ENCODE results near the gene KRTAP4-2. TPM values are rescaled to one million over a fixed set of nuclear protein-coding genes. Genes with fewer than 3 reads are reported as not detected.

Gene KRTAP4-2
- total and polyA plus RNA-seq, 9 of the 15 experiments (the other 6 are each of a cell fraction or from before 2014, with no cell fraction given) = not detected

DNA sequence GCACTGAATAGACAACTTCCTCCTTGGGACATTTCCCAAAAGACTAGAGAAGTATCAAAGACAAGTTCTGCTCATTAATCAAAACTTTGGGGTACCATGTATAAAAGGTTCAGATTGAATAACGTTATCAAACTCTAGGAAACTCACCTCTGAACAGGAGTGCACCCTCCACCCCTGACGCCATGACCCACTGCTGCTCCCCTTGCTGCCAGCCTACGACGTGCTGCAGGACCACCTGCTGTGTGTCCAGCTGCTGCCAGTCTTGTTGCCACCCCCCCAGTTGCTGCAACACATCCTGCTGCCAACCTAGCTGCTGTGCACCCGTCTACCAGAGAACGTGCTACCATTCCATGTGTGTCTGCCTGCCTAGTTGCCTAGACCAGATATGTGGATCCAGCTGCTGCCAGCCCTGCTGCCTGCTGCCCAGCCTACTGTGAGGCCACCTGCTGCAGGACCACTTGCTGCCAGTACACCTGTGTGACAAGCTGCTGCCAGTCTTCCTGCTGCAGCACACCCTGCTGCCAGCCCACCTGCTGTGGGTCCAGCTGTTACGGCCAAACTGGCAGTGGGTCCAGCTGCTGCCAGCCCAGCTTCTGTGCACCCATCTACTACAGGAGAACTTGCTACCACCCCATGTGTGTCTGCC, 34.6 kb upstream of the KRTAP4-2 start (continued):
- TF ChIP-seq, protein P1, sequence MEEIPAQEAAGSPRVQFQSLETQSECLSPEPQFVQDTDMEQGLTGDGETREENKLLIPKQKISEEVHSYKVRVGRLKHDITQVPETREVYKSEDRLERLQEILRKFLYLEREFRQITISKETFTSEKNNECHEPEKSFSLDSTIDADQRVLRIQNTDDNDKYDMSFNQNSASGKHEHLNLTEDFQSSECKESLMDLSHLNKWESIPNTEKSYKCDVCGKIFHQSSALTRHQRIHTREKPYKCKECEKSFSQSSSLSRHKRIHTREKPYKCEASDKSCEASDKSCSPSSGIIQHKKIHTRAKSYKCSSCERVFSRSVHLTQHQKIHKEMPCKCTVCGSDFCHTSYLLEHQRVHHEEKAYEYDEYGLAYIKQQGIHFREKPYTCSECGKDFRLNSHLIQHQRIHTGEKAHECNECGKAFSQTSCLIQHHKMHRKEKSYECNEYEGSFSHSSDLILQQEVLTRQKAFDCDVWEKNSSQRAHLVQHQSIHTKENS (CRISPR knock-in tag; IDR thresholded peaks at IDR 0.05) = no peak
- TF ChIP-seq SAFB (IDR thresholded peaks at IDR 0.05; ENCODE audit: borderline replicate concordance, low read depth, low read length) = no peak

DNA sequence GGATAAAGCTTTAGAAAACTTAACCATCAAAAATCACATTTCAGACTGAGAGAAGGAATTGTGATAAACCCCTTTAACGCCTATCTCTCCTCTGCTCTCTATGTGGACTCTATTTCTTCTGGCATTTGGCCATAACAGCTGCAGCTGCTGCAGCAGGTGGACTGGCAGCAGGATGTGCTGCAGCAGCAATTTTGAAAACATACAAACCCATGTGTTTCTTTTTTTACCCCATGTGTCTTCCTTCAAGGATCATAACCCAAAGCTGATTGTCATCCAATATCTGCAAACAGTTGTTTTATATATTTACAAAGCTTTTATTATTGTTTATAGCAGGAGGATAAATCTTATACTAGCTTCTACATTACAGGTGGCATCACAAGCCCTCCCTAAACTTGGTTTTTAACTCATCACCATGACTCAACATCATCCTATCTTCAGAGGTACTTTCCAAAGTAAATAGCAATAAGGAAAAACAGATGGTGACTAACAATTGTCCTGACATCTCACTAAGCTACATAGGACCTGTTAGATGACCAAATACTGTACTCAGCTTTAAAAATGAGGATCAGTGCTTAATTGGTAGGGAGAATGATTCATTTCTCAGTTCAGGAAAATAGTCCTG, 33.9 kb upstream of the KRTAP4-2 start:
- no peaks in the 10 kb centered on the region; a peak in 1 of 5 replicates for H3K4me1 ChIP-seq (replicated peaks in 1 of 2; ENCODE audit: control insufficient read depth in 2 of 2, insufficient read depth in 2 of 2, low read length in 2 of 2)
- no peak overlapping the region for H3K9ac ChIP-seq (ENCODE audit: insufficient read depth in 1 of 2, low read depth in 2 of 2, low read length in 2 of 2)
- H4K20me1 ChIP-seq (replicated peaks; ENCODE audit: control insufficient read depth, insufficient read depth, low read length) = no peaks in the 10 kb centered on the region
- ATAC-seq (no peak), FAIRE-seq (no peak), DNase-seq (ENCODE audit: extremely low read depth in 1 of 4, low spot score in 3 of 4) (no peak)
- no peaks in the 10 kb centered on the region for H3K9me3 ChIP-seq (replicated peaks; ENCODE audit: control insufficient read depth, insufficient read depth, low read depth, low read length)
- TF ChIP-seq SLC30A9 (CRISPR knock-in tag; IDR thresholded peaks at IDR 0.05) (no peak), SPI1 (IDR thresholded peaks at IDR 0.05; ENCODE audit: borderline replicate concordance, low read depth, low read length) (no peak), KAT8 (IDR thresholded peaks at IDR 0.05; ENCODE audit: low read depth) (no peak), ZNF778 (CRISPR knock-in tag; IDR thresholded peaks at IDR 0.05) (no peak), ZNF143 (CRISPR knock-in tag; IDR thresholded peaks at IDR 0.05) (no peak), SRSF1 (IDR thresholded peaks at IDR 0.05; ENCODE audit: low read depth, low read length) (no peak), NR1H2 (CRISPR knock-in tag; IDR thresholded peaks at IDR 0.05) (no peak), CHCHD3 (CRISPR knock-in tag; IDR thresholded peaks at IDR 0.05) (no peak), DMBX1 (CRISPR knock-in tag; IDR thresholded peaks at IDR 0.05; ENCODE audit: borderline replicate concordance) (no peak), EHMT2 (IDR thresholded peaks at IDR 0.05) (no peak), KLF10 (CRISPR knock-in tag; IDR thresholded peaks at IDR 0.05) (no peak), ZNF239 (CRISPR knock-in tag; IDR thresholded peaks at IDR 0.05) (no peak), GABPB1 (CRISPR knock-in tag; IDR thresholded peaks at IDR 0.05) (no peak), SNIP1 (IDR thresholded peaks at IDR 0.05; ENCODE audit: low read depth) (no peak), ESRRA (IDR thresholded peaks at IDR 0.05; ENCODE audit: borderline replicate concordance, low read depth) (no peak), NFRKB (IDR thresholded peaks at IDR 0.05; ENCODE audit: low read depth) (no peak)
- TF ChIP-seq, protein P2, sequence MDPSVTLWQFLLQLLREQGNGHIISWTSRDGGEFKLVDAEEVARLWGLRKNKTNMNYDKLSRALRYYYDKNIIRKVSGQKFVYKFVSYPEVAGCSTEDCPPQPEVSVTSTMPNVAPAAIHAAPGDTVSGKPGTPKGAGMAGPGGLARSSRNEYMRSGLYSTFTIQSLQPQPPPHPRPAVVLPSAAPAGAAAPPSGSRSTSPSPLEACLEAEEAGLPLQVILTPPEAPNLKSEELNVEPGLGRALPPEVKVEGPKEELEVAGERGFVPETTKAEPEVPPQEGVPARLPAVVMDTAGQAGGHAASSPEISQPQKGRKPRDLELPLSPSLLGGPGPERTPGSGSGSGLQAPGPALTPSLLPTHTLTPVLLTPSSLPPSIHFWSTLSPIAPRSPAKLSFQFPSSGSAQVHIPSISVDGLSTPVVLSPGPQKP (CRISPR knock-in tag; IDR thresholded peaks at IDR 0.05) = no peak
- TF ChIP-seq, protein P3, sequence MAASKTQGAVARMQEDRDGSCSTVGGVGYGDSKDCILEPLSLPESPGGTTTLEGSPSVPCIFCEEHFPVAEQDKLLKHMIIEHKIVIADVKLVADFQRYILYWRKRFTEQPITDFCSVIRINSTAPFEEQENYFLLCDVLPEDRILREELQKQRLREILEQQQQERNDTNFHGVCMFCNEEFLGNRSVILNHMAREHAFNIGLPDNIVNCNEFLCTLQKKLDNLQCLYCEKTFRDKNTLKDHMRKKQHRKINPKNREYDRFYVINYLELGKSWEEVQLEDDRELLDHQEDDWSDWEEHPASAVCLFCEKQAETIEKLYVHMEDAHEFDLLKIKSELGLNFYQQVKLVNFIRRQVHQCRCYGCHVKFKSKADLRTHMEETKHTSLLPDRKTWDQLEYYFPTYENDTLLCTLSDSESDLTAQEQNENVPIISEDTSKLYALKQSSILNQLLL (CRISPR knock-in tag; IDR thresholded peaks at IDR 0.05; ENCODE audit: borderline replicate concordance) = no peak
- ChIA-PET POLR2A (no interaction called here), CTCF (ENCODE audit: low intra/inter-chr PET ratio) (no interaction called here)
- BruUV-seq (replicated peaks) = no TSS peak
- intact Hi-C loops (cut with micrococcal nuclease) (no loop called here), in situ Hi-C loops (cut with MboI) (no loop called here)
- H3K36me3 ChIP-seq (ENCODE audit: control insufficient read depth, insufficient read depth, low read length) = no peaks in the 10 kb centered on the region
- H2AFZ ChIP-seq (ENCODE audit: low read depth, low read length) = no peak overlapping the region
- H3K79me2 ChIP-seq (ENCODE audit: control insufficient read depth, insufficient read depth, low read length) = no peaks in the 10 kb centered on the region
- no peak overlapping the region for H3K27ac ChIP-seq (ENCODE audit: extremely low read depth, low read depth, low read length)
- H3K27me3 ChIP-seq (ENCODE audit: control insufficient read depth in 2 of 2, insufficient read depth in 2 of 2, low read length in 2 of 2) = peaks cover 0 to 15% of the 10 kb centered on the region in 2 experiments; a peak in 2 of 5 replicates
- WGBS (ENCODE audit: insufficient coverage, low coverage, missing lambda C conversion rate) = 0% methylated on average over 1 of the region's 1 CpG
- no peaks in the 10 kb centered on the region for H3K9me1 ChIP-seq (ENCODE audit: control insufficient read depth, insufficient read depth, low read length)
- no peak overlapping the region for H3K4me3 ChIP-seq
- H3K4me2 ChIP-seq (ENCODE audit: insufficient read depth, low read length) = no peak overlapping the region
